GM21737 (cell line): Measurements from ENCODE around the gene PLAC8L1.
A peak's percentile ranks its signal among the peaks of the same experiment; 100 is the strongest.
"Not testable (repeated sequence)": the region's sequence is repeated elsewhere in the genome, so short reads cannot be mapped to it uniquely, and the experiment has no call there.

Experiments used
- ATAC-seq: cut with Tn5 transposase; IDR thresholded peaks from one replicate; pipeline ENCODE4 v1.9.1; 2021; ENCODE audit warnings: mild to moderate bottlenecking, moderate library complexity; ENCODE audit not compliant: unreplicated experiment

The PLAC8L1 gene, protein sequence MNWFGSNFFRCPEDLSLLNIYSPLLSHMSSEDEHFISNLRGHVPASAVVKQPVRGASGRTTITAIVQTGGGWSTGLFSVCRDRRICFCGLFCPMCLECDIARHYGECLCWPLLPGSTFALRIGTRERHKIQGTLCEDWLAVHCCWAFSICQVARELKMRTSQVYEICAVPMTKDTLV

DNA sequence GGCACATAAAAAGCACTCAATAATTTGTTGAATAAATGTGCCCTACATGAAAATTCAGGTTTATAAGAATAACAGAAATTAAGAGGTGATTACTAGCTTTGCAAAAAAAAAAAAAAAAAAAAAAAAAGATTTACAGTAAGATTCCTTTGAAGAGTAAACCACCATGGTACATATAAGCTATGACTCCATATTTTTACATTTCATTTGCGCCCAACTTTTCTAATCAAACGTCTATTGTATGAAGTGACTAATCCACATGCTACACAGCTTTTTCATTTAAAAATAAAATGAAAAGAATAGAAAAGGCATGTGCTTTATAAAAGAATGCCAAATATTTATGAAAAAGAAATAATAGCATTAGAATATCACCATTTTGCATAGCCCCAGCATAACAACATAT, at the start of gene PLAC8L1:
PLAC8L1 (minus strand) TSS at position 101 of the 400 bp plus-strand sequence. CDS start 1,266 bp downstream, outside the sequence.
- no peak for ATAC-seq

DNA sequence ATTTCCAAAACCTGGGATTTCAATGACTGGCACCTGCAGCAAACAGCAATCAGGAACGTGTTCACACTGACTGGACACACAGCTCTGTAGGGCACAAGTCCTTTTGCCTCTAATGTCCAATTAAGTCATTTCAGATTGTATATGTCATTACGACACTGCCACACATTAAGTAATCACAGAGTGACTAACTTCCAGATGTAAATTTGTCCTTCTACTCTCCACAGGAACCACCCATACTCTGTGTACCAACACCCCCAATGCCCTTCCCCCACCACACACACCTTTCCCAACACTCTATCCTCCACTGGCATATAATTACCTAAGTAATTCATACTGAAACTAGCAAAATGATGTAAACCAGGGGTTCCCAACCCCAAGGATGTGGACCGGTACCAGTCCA, 46.6 kb upstream of the PLAC8L1 start:
- ATAC-seq, result no peak

DNA sequence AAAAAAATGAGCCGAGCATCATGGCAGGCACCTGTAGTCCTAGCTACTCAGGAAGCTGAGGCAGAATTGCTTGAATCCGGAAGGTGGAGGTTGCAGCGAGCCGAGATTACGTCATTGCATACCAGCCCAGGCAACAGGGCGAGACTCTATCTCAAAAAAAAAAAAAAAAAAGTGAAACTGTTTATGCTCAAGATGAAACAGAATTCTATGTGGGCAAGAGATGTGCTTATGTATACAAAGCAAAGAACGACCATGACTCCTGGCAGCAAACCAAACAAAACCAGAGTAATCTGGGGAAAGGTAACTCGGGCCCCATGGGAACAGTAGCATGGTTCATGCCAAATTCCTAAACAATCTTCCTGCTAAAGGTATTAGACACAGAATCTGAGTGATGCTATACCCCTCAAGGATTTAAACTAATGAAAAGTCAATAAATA, 32.6 kb upstream of the PLAC8L1 start:
- ATAC-seq, result no peak

DNA sequence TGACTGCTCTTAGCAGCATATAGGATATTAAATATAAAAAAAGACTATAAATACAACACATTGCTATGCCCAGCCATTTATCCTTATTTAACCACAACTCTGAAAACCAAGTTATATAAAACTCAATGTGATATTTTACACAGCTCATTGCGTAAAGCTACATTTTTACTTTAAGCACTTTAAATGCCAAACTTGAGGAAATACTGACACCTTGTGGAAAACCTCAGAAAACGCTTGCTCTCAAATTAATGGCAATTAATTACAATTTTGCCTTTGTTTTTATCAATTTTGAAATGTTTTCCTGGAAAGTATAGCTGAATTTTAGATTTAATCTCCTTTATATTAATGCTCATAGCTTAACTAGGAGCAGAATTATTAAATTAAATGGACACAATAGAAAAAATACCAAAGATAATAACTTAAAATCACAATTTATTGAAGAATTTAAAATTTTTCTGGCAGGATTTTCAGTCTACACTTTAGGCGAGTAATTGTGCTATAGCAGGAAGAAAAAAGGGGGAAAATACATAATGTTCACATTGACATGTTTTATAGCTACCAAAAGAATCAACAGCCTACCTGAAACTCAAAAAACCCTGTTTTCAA, 25.2 kb upstream of the PLAC8L1 start:
- ATAC-seq, result no peak

DNA sequence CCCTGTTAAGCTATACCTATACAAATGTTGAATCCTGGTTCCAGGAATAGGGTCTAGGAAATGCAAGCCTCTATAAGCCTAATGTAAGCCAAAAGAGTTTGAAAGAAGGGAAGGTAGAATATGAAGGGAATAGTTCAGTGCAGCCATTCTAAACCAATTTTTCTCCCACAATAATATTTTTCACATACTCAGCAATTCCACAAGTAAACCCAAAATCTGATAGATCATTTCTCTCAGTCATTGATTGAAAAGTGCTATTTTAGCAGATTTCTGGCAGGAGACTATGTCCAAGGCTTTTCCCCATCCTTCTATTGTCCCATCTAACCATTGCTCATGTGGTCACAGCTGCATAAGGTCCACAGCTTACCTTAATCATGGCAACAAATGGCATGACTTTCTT, 20.7 kb upstream of the PLAC8L1 start:
- ATAC-seq, result no peak

DNA sequence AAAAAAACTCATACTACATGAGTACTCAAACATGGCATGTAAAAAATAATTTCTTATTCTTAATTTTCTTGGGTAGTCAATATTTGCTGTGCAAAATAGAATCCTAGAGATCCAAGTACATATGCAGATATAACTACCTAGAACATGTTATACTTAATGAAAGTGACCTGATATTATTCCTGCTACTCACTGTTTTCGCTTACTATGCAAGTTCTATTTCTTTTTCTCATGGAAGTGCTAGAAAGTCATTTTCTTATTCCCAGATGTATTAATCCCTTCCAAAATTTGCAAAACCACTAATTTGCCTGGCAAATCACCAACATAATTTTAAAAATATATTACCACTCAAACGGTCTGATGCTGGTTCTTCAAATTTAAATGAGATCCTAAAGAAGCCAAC, 19.2 kb upstream of the PLAC8L1 start:
- no peak for ATAC-seq

DNA sequence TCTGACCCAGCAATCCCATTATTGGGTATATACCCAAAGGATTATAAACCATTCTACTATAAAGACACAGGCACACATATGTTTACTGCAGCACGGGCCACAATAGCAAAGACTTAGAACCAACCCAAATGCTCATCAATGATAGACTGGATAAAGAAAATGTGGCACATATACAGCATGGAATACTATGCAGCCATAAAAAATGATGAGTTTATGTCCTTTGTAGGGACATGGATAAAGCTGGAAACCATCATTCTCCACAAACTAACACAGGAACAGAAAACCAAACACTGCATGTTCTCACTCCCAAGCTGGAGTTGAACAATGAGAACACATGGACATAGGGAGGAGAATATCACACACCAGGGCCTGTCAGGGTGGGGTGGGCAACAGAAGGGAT, 16.1 kb upstream of the PLAC8L1 start:
- not testable (repeated sequence) for ATAC-seq

DNA sequence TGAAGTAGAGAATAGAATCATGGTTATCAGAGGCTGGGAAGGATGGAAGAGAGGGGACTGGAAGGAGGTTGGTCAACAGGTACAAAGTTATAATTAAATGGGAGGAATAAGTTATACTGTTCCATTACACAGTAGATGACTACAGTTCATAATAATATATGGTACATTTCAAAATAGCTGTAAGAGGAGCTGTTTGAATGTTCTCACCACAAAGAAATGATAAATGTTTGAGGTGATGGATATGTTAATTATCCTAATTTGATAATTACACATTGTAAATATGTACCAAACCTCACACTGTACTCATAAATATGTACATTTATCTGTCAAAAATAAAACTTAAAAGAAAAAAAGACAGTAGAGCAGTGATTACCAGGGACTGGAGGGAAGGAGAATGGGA, 12.9 kb upstream of the PLAC8L1 start:
- ATAC-seq, result no peak

DNA sequence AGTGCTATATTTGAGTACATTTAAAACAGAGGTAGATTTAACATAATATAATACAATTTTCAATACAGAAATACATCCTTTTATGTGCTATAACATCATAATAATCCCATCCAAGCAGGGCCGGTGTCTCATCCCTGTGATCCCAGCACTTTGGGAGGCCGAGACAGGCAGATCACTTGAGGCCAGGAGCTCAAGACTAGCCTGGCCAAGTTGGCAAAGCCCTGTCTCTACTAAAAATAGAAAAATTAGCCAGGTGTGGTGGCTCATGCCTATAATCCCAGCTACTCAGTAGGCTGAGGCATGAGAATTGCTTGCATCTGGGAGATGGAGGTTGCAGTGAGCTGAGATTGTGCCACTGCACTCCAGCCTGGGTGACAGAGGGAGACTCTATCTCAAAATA, 11.8 kb upstream of the PLAC8L1 start:
- not testable (repeated sequence) for ATAC-seq

DNA sequence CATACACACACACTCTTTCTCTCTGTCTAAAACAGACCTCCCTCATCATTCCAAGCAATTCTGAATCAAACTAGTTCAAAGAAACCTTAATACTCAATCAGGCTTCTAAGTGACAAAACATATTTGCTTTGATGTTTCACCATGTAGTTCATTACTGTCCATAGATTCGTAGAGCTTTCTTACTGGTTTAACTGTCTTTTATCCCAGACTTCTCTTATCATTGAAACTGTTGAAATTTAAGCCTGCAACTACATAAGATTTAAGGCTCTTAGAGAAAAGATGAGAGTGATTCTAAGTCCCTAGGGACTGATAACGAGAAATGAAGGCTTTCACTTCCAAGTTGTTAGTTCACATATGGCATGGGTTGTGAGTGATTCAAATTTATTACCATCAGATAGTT, 11.0 kb upstream of the PLAC8L1 start:
- no peak for ATAC-seq

DNA sequence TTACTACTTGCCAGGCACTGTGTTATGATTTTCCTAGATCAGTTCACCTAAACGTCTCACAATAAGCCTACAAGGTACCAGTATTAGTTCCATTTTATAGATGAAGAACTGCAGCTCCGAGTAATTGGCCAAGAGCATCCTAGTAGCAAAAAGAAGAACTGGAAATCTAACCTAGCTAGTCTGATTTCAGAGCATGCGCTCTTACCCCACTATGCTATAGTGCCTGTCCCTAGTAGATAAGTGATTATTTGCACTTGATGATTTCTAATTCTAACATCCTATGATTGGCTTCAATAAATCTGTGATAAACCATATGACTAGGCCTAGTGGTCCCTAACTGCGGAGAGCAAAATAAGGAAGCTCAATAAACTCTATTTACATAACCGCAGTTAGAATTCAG, 7.1 kb upstream of the PLAC8L1 start:
- no peak for ATAC-seq

DNA sequence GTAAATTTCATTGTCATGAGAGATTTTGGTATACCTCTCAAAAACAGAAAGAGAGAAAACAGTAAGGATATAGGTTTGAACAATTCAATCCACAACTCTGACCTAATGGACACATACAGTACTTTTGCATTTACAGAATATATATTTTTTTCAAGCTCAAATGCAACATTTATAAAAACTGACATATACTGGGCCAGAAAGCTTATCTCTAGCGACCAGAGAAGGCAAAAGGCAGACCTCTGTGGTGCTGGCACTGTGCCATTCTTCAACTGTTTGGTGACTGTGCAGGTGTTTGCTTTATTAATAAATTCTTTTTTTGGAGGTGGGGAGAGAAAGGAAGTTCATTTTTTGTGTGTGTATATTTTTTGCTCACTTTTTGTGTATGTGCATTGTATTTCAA, 6.0 kb upstream of the PLAC8L1 start:
- no peak for ATAC-seq

DNA sequence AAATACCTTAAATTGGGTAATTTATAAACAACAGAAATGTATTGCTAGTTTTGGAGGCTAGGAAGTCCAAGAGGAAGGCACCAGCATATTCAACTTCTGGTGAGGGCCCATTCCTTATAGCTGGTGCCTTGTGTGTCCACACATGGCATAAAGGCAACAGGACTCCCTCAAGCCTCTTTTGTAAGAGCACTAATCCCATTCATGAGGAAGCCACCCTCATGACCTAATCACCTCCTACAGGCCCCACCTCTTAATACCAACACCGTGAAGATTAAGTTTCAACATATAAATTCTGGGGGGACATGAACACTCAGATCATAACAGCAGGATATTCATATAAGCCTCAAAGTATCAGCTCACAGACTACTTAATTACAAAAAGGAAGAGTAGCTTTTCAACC, 4.0 kb upstream of the PLAC8L1 start:
- ATAC-seq, result no peak

DNA sequence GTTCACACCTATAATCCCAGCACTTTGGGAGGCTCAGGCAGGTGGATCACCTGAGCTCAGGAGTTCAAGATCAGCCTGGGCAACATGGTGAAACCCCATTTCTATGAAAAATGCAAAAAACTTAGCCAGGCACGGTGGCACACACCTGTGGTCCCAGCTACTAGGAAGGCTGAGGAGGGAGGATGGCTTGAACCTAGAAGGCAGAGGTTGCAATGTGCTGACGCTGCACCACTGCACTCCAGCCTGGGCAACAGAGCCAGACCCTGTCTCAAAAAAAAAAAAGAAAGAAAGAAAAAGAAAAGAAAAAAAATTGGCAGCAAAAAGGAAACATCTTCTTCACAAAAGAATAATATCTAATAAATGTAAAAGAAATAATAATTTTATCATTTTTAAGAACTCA, 3.5 kb upstream of the PLAC8L1 start:
- ATAC-seq, result not testable (repeated sequence)

DNA sequence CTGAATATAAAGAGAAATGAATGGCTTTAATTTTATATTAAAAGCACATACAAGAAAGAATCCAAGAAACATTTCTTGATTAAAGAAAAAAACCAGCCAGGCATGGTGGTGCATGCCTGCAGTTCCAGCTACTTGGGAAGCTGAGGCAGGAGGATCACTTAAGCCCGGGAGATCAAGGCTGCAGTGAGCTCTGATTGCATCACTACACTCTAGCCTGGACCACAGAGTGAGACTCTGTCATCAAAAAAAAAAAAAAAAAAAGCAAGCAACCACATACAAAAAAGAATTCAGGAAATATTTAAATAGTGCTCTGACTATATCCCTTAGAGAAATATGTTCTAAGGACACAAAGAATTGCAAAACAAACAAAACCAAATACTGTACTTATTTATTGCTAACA, 2.5 kb upstream of the PLAC8L1 start:
- ATAC-seq, result no peak

DNA sequence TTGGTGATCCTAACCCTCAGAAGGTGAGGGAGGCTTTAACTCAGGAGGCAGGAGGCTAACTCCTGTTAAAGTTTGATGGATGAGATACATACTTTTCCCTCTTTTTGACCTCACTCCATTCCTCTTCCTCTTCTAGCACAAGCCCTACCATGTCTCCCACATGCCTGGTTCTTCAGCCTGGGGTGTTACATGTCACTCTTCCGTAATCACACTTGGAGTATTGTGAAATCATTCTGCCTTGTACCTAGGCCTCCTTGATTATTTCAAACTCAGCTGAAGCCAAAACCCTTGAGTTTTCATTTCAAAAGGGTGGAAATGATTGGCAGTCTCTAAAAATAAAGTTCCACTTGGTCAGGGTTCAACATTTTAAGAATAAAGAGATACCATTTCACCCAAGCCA, 1.8 kb downstream of the PLAC8L1 start:
- no peak for ATAC-seq

DNA sequence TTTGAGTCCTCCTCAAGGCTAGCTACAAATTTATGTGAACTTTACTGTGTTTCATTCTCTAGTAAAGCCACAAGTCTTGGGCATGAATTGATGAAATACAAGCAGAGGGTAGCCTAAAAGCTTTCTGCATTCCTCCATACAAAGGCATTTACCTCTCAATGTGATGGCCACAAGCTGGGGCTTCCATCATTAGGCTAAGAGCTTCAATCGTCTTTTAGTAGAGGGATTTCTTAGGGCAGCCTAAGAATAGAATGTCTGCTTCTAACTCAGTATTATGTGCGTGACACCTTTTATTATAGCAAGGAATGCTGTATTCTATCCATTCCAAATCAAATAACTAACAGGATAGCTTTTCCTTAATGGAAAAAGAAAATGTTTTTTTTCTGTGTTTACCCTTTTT, 3.7 kb downstream of the PLAC8L1 start:
- ATAC-seq, result no peak

DNA sequence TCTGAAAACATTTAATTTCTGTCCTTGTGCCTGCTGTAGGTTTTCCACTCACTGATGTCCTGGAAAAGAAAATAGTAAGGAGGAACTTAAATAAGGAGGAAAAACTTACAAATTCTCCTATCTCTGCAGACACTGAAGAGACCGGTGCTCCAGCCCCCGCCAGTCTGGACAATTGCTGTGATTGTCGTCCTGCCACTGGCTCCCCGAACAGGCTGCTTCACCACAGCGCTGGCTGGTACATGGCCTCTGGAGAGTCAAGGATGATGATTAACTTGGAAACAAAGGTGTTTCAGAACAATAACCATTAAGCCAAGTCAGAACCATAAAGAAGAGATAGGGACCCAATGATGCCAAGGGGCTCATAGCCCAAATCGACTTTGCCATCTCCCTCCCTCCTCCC, 7.3 kb downstream of the PLAC8L1 start:
- ATAC-seq, result no peak

DNA sequence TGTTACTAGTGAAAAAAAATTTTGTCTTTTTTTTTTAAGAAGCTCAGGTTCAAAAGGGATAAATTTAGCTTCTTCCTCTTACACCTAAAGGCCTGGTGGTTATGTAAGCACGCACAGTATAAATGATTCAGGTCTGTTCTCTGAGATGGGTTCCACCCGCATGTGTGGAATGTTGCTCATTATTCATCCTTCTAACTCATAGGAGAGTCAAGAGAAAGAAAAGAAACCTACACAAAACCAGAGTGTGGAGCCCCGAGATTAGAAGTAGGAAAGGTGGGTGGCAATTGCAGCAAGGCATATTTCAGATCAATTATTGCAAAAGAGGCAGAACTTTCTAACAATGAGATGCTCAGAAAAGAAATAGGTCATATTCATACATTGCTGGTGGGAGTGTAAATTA, 13.5 kb downstream of the PLAC8L1 start:
- ATAC-seq, result no peak

DNA sequence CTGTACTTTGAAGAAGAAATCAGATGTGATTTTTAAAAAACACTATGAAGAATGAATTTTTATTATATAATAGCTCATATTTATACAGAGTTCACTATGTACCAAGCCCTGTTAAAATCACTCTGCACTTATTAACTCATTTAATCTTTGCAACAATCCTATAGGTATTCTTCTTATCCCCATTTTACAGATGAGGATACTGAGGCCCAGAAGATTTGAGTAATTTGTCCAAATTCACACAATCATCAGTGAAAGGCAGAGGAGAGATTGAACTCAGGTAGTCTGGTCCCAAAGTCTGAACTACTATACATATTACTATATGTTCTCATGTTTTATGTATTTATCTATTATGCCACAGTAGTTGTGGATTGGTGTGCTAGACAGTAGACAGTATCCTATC, 16.1 kb downstream of the PLAC8L1 start:
- no peak for ATAC-seq

DNA sequence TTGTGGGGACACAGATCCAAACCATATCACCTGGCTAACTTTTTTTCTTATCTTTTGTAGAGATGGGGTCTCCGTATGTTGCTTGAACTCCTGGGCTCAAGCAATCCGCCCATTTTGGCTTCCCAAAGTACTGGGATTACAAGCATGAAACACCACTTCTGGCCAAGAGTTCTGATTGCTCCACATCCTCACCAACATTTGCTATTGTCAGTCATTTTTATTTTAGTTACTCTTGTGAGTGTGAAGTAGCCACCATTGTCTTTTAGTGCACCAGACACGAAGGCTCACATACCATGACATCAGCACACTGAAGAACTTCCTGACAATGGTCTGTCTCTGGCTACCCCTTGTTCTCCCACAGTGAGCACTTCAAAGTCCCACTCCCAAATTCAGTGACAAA, 17.3 kb downstream of the PLAC8L1 start:
- no peak for ATAC-seq

DNA sequence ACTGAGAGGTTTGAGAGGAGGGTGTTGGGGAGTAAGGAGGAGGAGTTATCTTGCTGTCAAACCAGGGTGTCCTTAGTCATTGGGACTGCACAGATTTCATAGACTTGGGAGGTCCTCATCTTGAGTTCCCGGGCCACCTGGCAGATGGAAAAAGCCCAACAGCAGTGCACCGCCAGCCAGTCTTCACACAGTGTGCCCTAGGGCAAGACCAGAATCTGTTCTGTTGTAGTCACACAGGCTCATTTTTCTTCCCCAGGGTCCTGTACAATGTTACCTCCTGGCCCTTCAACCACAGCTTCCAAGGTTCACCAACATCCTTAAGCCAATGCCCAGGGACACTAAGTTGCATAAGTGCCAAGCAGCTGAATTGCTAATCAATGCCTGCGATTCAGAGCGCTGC, 21.0 kb downstream of the PLAC8L1 start:
- ATAC-seq, result no peak

DNA sequence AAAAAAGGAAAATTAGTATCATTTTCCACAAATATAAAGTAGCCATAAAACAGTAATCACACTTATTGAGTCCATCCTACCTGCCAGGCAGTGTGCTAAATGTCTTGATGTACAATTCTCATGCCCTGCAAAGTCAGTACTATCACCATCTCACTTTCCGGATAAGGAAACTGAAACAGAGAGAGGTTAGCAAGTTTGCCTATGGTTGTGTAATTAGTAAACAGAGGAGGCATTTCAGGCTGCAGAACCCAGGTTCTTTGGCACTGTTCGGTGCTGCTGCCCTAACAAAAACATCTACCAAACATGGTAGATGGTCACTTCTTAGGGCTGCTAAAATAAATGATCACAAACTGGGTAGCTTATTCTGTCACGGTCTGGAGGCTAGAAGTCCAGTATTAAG, 22.6 kb downstream of the PLAC8L1 start:
- ATAC-seq, result peak; percentile 83
